GM12892 (cell line): ENCODE data around the gene OR12D1.
"Not testable (repeated sequence)": the region's sequence is repeated elsewhere in the genome, so short reads cannot be mapped to it uniquely, and the experiment has no call there.

Source experiments
- DNase-seq: peaks from one replicate; pipeline ENCODE4 v3.0.0; 2011; ENCODE audit not compliant: insufficient read length
- FAIRE-seq: peaks from 2 replicates; lab custom pipeline; 2011; peaks lifted over from hg19 to GRCh38; lab: Jason Lieb, UNC
- POLR2A ChIP-seq: IDR thresholded peaks from 2 replicates; pipeline ENCODE4 v1.6.1; 2011; ENCODE audit warnings: low read depth, low read length, control low read depth
- POLR2AphosphoS5 ChIP-seq: IDR thresholded peaks from 2 replicates; pipeline ENCODE4 v1.6.1; 2011; ENCODE audit warnings: low read depth, low read length, control low read depth
- TAF1 ChIP-seq: IDR thresholded peaks from 2 replicates; pipeline ENCODE4 v1.6.1; 2011; ENCODE audit warnings: low read depth, mild to moderate bottlenecking, control low read depth, low read length, borderline replicate concordance

Gene OR12D1

GRCh38 chr6:29439006-29439405 lies 24.3 kb downstream of the OR12D1 start, which contains the start of gene OR10C1:
TSS of gene OR10C1 (plus strand) at chr6:29439306. CDS start at chr6:29440016, 710 bp downstream.
- DNase-seq (no peak), FAIRE-seq (no peak)
- TF ChIP-seq POLR2AphosphoS5 (no peak), POLR2A (no peak), TAF1 (no peak)

GRCh38 chr6:29442719-29443118 lies 28.0 kb downstream of the OR12D1 start:
- TF ChIP-seq TAF1 (no peak), POLR2AphosphoS5 (no peak), POLR2A (no peak)
- FAIRE-seq (no peak), DNase-seq (no peak)

GRCh38 chr6:29444031-29444430 lies 29.3 kb downstream of the OR12D1 start:
- FAIRE-seq = not testable (repeated sequence)

GRCh38 chr6:29447670-29448069 lies 32.9 kb downstream of the OR12D1 start:
- DNase-seq (no peak), FAIRE-seq (no peak)
- TF ChIP-seq POLR2AphosphoS5 (no peak), POLR2A (no peak), TAF1 (no peak)

More at GRCh38 chr6:29444031-29444430, 29.3 kb downstream of the OR12D1 start:
- not testable (repeated sequence) for DNase-seq

GRCh38 chr6:29451471-29452193 lies 36.9 kb downstream of the OR12D1 start:
- FAIRE-seq = no peak
- TF ChIP-seq POLR2A = no peak
- no peak for TF ChIP-seq POLR2AphosphoS5
- TF ChIP-seq TAF1 = no peak

GRCh38 chr6:29456971-29457370 lies 42.2 kb downstream of the OR12D1 start, which contains the start of the genes OR11A1 and OR2H1:
TSS of gene OR11A1 (minus strand) at chr6:29457071. CDS start at chr6:29427641, 29,430 bp downstream.
TSS of gene OR2H1 (plus strand) at chr6:29457155. CDS start at chr6:29461770, 4,615 bp downstream.
- no peak for FAIRE-seq
- no peak for TF ChIP-seq TAF1
- TF ChIP-seq POLR2AphosphoS5 = no peak
- no peak for TF ChIP-seq POLR2A
- DNase-seq = no peak

More at GRCh38 chr6:29451471-29452193, 36.9 kb downstream of the OR12D1 start:
- DNase-seq = no peak

GRCh38 chr6:29461021-29461814 lies 46.5 kb downstream of the OR12D1 start:
- FAIRE-seq (peak; percentile 5), DNase-seq (no peak)
- no peak for TF ChIP-seq TAF1
- no peak for TF ChIP-seq POLR2AphosphoS5
- TF ChIP-seq POLR2A = no peak

- DNase-seq (no peak), FAIRE-seq (no peak)
- TF ChIP-seq POLR2A (no peak), TAF1 (no peak), POLR2AphosphoS5 (no peak)
Observed at GRCh38 chr6:29462022-29462421, 47.3 kb downstream of the OR12D1 start.

GRCh38 chr6:29465279-29465678 lies 50.6 kb downstream of the OR12D1 start:
- TF ChIP-seq POLR2AphosphoS5 (no peak), POLR2A (no peak), TAF1 (no peak)
- no peak for DNase-seq
- no peak for FAIRE-seq

- FAIRE-seq = peak; percentile 48
- TF ChIP-seq TAF1 (no peak), POLR2AphosphoS5 (no peak)
- no peak for DNase-seq
Observed at GRCh38 chr6:29465801-29466200, 51.1 kb downstream of the OR12D1 start.

GRCh38 chr6:29466241-29466640 lies 51.5 kb downstream of the OR12D1 start:
- FAIRE-seq (no peak), DNase-seq (no peak)
- TF ChIP-seq POLR2AphosphoS5 (no peak), POLR2A (no peak), TAF1 (no peak)
